GM21786 (cell line): Measurements from ENCODE around the gene GRIA4.

Experiments
- ATAC-seq: cut with Tn5 transposase; IDR thresholded peaks from one replicate; pipeline ENCODE4 v1.9.1; 2021; ENCODE audit not compliant: unreplicated experiment

The GRIA4 gene

DNA sequence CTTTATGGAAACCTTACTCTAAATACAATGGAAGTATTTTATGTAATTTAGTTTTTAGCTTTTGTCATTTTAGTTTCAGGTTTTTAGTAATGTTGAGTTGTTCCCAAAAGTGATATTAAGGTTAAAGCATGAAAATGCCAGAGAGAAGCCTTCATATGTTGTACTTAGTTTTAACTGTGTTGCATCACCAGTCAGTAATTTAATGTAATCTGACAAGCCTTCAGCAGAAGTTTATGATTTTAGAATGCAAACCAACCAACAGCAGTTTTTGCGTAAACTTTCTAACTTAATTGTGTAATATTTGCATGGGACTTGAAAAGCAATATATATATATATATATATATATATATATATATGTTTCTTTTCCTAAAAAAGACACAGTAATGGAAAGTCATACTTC is 301.6 kb downstream of the GRIA4 start:
- ATAC-seq: no peak

DNA sequence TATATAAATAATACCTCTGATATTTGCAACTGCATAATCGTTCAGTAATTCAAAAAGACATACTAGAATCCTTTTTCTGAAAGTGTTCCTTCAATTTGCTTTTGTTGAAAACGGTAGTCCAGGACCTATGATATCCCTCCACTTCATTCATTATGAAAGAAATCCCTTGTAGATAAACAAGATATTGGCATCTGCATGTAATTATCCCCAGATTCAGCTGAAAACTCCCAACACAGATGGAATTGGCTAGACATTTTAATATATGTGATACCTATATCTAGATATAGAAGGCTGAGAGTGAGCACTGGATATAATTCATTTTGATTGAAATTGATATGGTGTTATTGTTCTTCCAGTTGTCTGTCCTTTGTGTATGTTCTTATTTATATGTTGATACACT is 302.8 kb downstream of the GRIA4 start:
- ATAC-seq: no peak

DNA sequence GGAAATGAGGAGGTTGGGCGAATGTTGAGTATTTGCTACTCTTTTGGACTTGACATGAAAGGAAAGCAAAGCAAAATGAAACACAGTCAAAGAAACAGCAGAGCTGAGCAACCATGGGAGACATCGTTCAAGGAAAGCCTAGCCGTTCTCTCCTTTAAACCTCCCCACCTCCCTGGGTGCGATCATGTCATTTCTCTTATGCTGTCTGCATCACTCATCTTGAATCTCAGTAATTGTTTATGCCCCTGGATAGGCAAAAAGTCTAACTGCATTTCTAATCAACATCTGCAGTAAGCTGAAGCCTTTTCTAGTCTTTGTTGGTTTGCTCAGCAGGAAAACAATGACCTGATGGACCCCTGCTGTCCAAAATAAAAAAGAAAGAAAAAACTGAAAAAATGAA is 305.1 kb downstream of the GRIA4 start:
- no peak for ATAC-seq

DNA sequence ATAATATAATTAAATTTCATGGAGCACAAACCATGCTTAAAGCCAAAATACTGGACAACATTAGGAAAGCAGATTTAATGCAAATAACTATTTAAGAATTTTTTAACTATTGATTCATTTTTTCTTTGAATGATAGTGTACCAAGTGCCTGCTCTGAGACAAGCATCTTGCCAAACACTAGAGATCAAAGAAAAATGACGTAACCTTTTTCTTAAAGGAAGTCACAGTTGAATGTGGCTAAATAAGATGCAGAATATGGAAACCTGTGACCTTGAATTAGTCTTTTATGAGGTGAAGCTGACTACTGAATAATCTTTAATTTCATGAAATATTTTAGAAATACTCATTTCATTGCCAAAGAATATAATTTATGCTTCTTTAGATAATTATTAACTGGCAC is 308.2 kb downstream of the GRIA4 start:
- no peak for ATAC-seq

- no peak for ATAC-seq
Observed at GRCh38 chr11:105918600-105918999, 308.7 kb downstream of the GRIA4 start.

GRCh38 chr11:105923252-105923651 is 313.4 kb downstream of the GRIA4 start:
- no peak for ATAC-seq

DNA sequence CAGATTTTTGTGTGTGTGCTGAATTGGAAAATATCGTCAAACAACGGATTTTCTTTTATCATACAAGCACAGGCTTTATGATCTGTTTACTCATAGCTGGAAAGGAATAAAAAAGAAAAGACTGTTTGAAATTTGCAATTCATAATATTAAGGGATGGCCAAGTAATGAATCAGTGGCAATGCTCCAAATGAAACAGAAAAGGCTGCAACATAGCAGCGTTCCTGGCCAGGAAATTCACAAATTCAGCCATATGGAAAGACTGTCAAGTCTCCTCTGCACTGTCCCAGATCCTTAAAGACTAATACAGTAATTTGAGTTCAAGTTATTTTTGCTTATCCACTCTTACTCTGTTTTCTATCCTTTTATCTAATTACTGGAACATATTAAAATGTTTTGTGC is 313.9 kb downstream of the GRIA4 start:
- no peak for ATAC-seq

GRCh38 chr11:105929084-105929955 is 319.4 kb downstream of the GRIA4 start:
- no peak for ATAC-seq

DNA sequence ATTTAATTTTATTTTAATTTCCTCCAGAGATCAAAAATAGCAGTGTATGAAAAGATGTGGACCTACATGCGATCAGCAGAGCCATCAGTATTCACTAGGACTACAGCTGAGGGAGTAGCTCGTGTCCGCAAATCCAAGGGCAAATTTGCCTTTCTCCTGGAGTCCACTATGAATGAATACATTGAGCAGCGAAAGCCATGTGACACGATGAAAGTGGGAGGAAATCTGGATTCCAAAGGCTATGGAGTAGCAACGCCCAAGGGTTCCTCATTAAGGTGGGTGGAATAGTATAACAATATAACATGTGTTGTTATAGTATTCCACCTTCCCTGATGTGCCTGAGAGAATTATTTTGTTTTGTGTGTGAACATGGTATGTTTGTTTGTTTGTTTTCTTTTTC is 323.8 kb downstream of the GRIA4 start:
- ATAC-seq: no peak

DNA sequence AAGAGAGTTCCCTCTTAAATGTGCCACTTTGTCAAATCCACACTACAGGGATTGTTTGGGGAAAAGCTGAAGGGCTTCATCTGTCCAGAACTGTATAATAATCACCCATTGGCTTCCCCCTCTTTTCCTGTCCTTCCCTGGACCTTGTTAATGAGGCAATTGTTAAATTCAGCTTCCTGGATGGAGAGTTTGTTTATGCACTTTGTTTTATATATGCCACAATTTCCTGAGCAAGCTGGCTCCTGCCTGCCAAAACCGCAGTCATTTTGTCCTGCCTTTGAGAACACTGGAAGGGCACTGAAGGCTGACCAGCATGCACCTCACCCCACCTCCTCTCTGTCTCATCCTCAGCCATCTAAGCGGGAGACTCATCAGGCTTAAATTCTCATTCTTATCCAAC is 325.9 kb downstream of the GRIA4 start:
- ATAC-seq: no peak

DNA sequence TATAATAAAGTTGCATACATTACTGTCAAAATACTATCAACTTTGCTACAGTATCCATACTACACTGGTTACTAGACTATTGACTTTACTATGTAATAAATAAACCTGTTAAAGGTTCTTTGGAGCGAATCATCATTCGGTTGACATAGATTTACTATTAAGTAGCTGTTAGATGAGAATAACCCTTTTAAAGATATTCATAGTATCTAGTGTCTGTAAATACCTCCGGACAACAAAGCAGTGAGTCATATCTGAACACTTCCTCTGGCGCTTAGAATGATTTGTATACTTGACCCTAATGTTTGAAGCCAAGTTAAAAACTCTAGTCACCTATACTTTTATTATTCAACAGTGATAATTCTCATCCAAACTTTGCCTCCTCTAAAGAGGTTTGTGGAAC is 327.5 kb downstream of the GRIA4 start:
- ATAC-seq: peak; percentile 68

DNA sequence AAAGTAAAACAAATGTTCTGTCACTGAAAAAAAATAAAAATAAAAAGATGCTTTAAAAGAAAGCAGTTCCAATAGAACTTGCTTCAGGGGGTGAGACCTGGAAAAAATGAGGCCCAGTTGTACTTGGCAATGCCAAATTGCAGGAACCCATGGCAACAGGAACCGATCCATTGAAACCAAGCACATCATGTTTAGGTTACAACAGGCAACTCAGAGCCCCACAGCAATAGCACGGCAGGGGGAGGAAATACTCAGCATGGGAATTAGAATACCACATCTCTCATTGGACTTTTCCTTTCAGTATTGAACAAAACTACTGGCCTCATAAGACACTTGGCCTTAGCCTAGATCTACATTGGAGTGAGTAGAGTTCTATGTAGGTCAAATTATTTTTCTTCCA is 327.9 kb downstream of the GRIA4 start:
- no peak for ATAC-seq

DNA sequence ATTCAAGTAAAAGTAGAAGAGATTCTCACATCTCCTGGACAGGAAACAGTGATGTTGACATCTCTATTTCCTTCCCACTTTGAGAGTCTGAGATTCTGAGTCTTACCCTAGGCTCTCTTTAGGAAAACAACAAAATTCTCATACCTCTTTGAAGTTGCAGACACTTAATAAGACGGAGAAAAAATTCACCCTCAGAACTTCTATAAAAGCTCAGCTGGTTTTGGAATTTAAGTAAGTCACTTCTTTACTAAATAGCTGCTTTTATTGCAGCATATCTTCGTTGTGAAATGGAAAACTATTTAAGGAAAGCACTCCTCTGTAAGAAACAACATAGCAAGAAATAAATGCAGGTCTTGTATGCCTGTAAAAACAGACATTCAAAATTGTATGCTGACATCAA is 333.0 kb downstream of the GRIA4 start:
- no peak for ATAC-seq

- ATAC-seq: no peak
Observed at GRCh38 chr11:105948918-105949590, 339.2 kb downstream of the GRIA4 start.

DNA sequence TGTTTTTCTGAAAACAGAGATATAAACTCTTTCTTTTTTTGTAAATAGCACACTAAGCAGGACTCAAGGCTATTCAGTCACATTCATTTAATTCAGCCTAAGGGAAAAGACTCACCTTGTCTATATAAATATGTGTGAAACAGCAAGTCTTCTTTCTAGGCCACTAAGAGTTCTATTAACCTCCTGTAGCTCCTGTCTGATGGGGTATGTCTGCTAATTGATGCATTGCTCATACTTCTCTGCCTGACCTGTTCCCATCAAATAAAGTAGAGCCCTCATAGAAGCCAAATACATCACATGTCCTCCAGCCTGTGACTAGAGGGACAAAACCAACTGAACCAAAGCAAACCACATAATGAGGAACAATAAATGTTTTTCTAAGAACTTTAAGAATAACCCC is 344.0 kb downstream of the GRIA4 start:
- ATAC-seq: no peak

GRCh38 chr11:105960252-105961245 is 350.7 kb downstream of the GRIA4 start:
- no peak for ATAC-seq

DNA sequence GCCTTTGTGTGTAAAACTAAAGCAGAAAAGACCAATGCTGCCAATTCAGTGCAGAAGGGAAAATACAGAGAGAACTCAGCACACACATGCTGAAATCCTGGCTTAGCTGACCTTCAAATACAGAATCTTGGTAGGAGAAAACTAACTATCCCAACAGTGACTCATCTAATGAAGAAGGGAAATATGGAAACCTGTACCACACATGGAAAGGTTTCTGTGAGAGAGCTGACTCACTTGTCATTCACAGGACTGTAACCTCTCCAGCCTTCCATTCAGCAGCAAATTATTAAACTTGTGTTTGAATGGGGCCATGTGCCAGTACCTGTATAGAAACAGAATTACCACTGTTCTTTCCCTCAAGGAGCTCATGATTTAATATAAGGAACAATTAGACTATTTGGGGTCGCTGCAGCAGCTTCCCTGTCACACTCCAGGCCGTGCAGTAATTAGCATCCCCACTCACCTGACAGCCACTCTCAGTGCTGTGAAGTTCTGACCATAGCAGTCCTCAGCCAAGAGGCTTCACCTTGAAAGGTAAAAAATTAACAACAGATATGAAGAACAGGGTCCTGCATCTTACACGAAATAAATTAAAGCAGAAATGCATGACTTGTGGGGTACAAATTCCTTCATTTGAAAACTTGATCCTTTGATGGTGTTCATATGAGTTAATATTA is 358.3 kb downstream of the GRIA4 start:
- no peak for ATAC-seq

- no peak for ATAC-seq
Observed at GRCh38 chr11:105969756-105970155, 359.9 kb downstream of the GRIA4 start.

DNA sequence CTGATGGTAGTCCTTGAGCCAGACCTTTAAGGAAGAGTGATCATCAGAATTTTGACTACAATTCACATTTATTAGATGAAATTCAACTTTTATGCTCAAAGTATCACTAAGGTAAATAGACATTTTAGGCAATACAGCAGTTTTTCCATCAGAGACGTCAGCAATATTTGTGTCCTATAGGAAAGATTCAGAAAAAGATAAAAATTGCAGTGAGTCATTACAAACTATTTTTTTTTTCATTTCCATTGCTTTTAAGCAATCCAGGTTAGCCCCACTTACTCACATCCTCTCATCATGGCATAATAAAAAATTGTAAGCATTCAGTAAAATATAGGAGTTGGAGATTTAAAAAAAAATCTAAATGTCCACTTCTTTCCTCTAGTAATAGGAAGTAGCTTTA is 365.3 kb downstream of the GRIA4 start:
- ATAC-seq: no peak

GRCh38 chr11:105979997-105980703 is 370.3 kb downstream of the GRIA4 start:
- ATAC-seq: no peak
